ENCODE results near the gene VSTM5. TPM values are rescaled to one million over a fixed set of nuclear protein-coding genes. Genes with fewer than 3 reads are reported as not detected.

Gene VSTM5
- total and polyA plus RNA-seq, 2 donors (not counting 3 experiments of a cell fraction or from before 2014, with no cell fraction given): 0.03 TPM; not detected in 1

DNA sequence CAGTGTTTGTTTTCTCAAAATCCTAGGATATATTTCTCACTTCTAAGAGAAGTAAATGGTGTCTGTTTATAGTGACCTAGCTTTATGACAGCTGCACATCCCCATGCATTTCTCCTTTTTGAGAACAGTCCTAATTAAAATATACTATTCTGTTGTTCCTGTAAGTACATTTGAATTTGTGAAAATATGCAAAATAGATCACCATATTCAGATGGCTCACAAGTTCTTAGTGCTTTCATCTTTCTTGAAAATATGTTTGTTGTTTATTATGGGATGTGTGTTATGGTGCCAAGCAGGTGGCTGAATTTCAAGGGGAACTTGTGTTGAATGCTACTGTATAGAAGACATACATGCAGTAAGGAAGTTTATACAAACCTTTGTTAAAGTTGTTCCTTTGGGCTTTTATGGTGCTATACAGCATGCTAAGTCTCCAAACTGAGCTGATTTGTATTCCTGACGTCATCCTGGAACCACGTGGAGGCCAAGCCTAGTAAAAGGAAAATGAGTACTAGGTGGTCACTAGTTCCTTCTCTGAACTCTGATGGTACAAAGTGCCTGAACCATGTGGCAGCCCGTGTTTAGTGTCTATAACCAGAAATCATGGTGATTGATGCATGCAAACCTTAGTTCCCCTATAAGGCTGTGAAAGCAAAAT is 7.8 kb upstream of the VSTM5 start:
- H3K9me1 ChIP-seq (replicated peaks; ENCODE audit: control insufficient read depth, extremely low read depth, insufficient read depth, low read length): no peaks in the 10 kb centered on the region
- no peaks in the 10 kb centered on the region for H3K79me2 ChIP-seq (ENCODE audit: control insufficient read depth, insufficient read depth, low read length)
- H3K9me3 ChIP-seq (replicated peaks; ENCODE audit: control insufficient read depth, insufficient read depth, low read length): no peaks in the 10 kb centered on the region
- dilution Hi-C loops (cut with MboI; ENCODE audit: extremely low pct_ligation_motif_present, low sequenced_read_pairs): no loop called here
- no peak overlapping the region for H3K9ac ChIP-seq (replicated peaks; ENCODE audit: extremely low read depth, insufficient read depth, low read length)
- no peak overlapping the region for H3K4me3 ChIP-seq (replicated peaks in 1 of 3; ENCODE audit: insufficient read depth in 1 of 3, low read depth in 1 of 3, low read length in 3 of 3)
- intact Hi-C loops (cut with micrococcal nuclease): no loop called here
- no peak overlapping the region for H3K27ac ChIP-seq (ENCODE audit: insufficient read depth, low read depth, low read length)
- TF ChIP-seq GATA2 (IDR thresholded peaks at IDR 0.05; ENCODE audit: insufficient read depth, insufficient read length, low read depth, low read length) (no peak), EZH2 (IDR thresholded peaks at IDR 0.05; ENCODE audit: borderline replicate concordance, low read depth, low read length, severe bottlenecking) (no peak), POLR2A (IDR thresholded peaks at IDR 0.05; ENCODE audit: low read depth, low read length) (no peak), POLR2AphosphoS5 (IDR thresholded peaks at IDR 0.05; ENCODE audit: insufficient read depth, low read depth, low read length) (no peak), MYC (IDR thresholded peaks at IDR 0.05; ENCODE audit: low read depth, low read length) (no peak), FOS (IDR thresholded peaks at IDR 0.05; ENCODE audit: borderline replicate concordance, insufficient read depth, low read length) (no peak), JUN (IDR thresholded peaks at IDR 0.05; ENCODE audit: borderline replicate concordance, insufficient read depth, insufficient read length, low read depth) (no peak)
- TF ChIP-seq, protein P1, sequence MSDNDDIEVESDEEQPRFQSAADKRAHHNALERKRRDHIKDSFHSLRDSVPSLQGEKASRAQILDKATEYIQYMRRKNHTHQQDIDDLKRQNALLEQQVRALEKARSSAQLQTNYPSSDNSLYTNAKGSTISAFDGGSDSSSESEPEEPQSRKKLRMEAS (IDR thresholded peaks at IDR 0.05; ENCODE audit: insufficient read depth, insufficient read length): no peak
- TF ChIP-seq, protein P2, sequence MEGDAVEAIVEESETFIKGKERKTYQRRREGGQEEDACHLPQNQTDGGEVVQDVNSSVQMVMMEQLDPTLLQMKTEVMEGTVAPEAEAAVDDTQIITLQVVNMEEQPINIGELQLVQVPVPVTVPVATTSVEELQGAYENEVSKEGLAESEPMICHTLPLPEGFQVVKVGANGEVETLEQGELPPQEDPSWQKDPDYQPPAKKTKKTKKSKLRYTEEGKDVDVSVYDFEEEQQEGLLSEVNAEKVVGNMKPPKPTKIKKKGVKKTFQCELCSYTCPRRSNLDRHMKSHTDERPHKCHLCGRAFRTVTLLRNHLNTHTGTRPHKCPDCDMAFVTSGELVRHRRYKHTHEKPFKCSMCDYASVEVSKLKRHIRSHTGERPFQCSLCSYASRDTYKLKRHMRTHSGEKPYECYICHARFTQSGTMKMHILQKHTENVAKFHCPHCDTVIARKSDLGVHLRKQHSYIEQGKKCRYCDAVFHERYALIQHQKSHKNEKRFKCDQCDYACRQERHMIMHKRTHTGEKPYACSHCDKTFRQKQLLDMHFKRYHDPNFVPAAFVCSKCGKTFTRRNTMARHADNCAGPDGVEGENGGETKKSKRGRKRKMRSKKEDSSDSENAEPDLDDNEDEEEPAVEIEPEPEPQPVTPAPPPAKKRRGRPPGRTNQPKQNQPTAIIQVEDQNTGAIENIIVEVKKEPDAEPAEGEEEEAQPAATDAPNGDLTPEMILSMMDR (IDR thresholded peaks at IDR 0.05; ENCODE audit: extremely low read depth in 1 of 2, insufficient read depth in 1 of 2, low read depth in 1 of 2, low read length in 2 of 2): no peak
- FAIRE-seq (no peak), DNase-seq (ENCODE audit: low read depth, low spot score) (peak; percentile 8)
- no peaks in the 10 kb centered on the region for H4K20me1 ChIP-seq (replicated peaks; ENCODE audit: control insufficient read depth, extremely low read depth, insufficient read depth, low read length)
- ChIA-PET POLR2A (no interaction called here), CTCF (interaction anchor here (1.0 to 1.4 kb wide), 4 partner anchors 13 to 37 kb away, joined by 3 to 4 read pairs (median 3); no protein-coding TSS in a partner anchor)
- H3K4me2 ChIP-seq (ENCODE audit: insufficient read depth, low read length): no peak overlapping the region
- H2AFZ ChIP-seq (ENCODE audit: low read depth, low read length): no peak overlapping the region
- no peaks in the 10 kb centered on the region for H3K36me3 ChIP-seq (ENCODE audit: control insufficient read depth in 2 of 2, extremely low read depth in 1 of 2, insufficient read depth in 2 of 2, low read length in 2 of 2)
- no TSS peak for BruUV-seq (replicated peaks)
- H3K27me3 ChIP-seq (ENCODE audit: control insufficient read depth in 2 of 2, insufficient read depth in 2 of 2, low read length in 2 of 2): no peaks in the 10 kb centered on the region
- H3K4me1 ChIP-seq (ENCODE audit: control insufficient read depth, extremely low read depth, insufficient read depth, low read length): no peaks in the 10 kb centered on the region

Data from endothelial cell of umbilical vein (primary cell).